Chondrocyte (in vitro differentiated cells): ENCODE data around the gene EXOSC1. TPM values are rescaled to one million over a fixed set of nuclear protein-coding genes. Genes with fewer than 3 reads are reported as not detected.
"Not testable (repeated sequence)": the region's sequence is repeated elsewhere in the genome, so short reads cannot be mapped to it uniquely, and the experiment has no call there.

Source experiments
- DNase-seq: peaks from one replicate; pipeline ENCODE4 v3.0.0; 2021; ENCODE audit warnings: mixed read lengths, low spot score
- H3K27ac Mint-ChIP-seq: one replicate; pipeline ENCODE4 v1.8.0; 2021; ENCODE audit warnings: mild to moderate bottlenecking, moderate library complexity, mixed read lengths; ENCODE audit not compliant: unreplicated experiment
- H3K27me3 Mint-ChIP-seq: 2 replicates; pipeline ENCODE4 v1.8.0; 2021; ENCODE audit warnings: low read depth, mixed read lengths
- H3K36me3 Mint-ChIP-seq: 2 replicates; pipeline ENCODE4 v1.8.0; 2021; ENCODE audit warnings: low read depth, mixed read lengths
- H3K4me1 Mint-ChIP-seq: 2 replicates; pipeline ENCODE4 v1.8.0; 2021; ENCODE audit warnings: low read depth, mild to moderate bottlenecking, mixed read lengths
- H3K4me3 Mint-ChIP-seq: one replicate; pipeline ENCODE4 v1.8.0; 2021; ENCODE audit warnings: mild to moderate bottlenecking, moderate library complexity, mixed read lengths; ENCODE audit not compliant: unreplicated experiment
- H3K9me3 Mint-ChIP-seq: 2 replicates; pipeline ENCODE4 v1.8.0; 2021; ENCODE audit warnings: low read depth, mixed read lengths
- CTCF ChIP-seq: fragments of 200-600 bp; sonication (generic); IDR thresholded peaks from 2 replicates; pipeline ENCODE4 v1.5.0; 2021; ENCODE audit warnings: antibody characterized with exemption, mild to moderate bottlenecking, moderate library complexity
- total RNA-seq: library from RNA; stranded (reverse); gene quantifications from 3 replicates; pipeline ENCODE4 v1.2.1, GENCODE V29; 2021

The EXOSC1 gene
- total RNA-seq, 1 donor from 2014 or later = 28.7 TPM

- peaks cover 6% of the 10 kb centered on the region for H3K4me1 Mint-ChIP-seq
Observed at GRCh38 chr10:97408496-97408992, 37.3 kb downstream of the EXOSC1 start.

GRCh38 chr10:97407952-97408248 is 37.9 kb downstream of the EXOSC1 start:
- Mint-ChIP-seq H3K27ac (no peak overlapping the region), H3K9me3 (no peaks in the 10 kb centered on the region), H3K27me3 (no peaks in the 10 kb centered on the region), H3K4me1 (peaks cover 6% of the 10 kb centered on the region), H3K36me3 (no peaks in the 10 kb centered on the region), H3K4me3 (no peak overlapping the region)
- DNase-seq = no peak
- no peak for TF ChIP-seq CTCF

More at GRCh38 chr10:97408496-97408992, 37.3 kb downstream of the EXOSC1 start:
- no peaks in the 10 kb centered on the region for H3K27me3 Mint-ChIP-seq
- DNase-seq = no peak
- no peak overlapping the region for H3K4me3 Mint-ChIP-seq
- H3K36me3 Mint-ChIP-seq = no peaks in the 10 kb centered on the region
- H3K27ac Mint-ChIP-seq = no peak overlapping the region
- no peaks in the 10 kb centered on the region for H3K9me3 Mint-ChIP-seq
- TF ChIP-seq CTCF = no peak

- TF ChIP-seq CTCF = peak; percentile 91
- Mint-ChIP-seq H3K4me1 (peaks cover 6% of the 10 kb centered on the region), H3K27ac (no peak overlapping the region), H3K36me3 (no peaks in the 10 kb centered on the region), H3K4me3 (no peak overlapping the region), H3K9me3 (no peaks in the 10 kb centered on the region), H3K27me3 (no peaks in the 10 kb centered on the region)
- no peak for DNase-seq
Observed at GRCh38 chr10:97407211-97407951, 38.4 kb downstream of the EXOSC1 start.

- not testable (repeated sequence) for H3K27ac Mint-ChIP-seq, DNase-seq, H3K36me3 Mint-ChIP-seq, H3K4me1 Mint-ChIP-seq, H3K27me3 Mint-ChIP-seq, H3K9me3 Mint-ChIP-seq, H3K4me3 Mint-ChIP-seq
Observed at GRCh38 chr10:97406483-97406882, 39.3 kb downstream of the EXOSC1 start.

GRCh38 chr10:97406064-97406463 is 39.7 kb downstream of the EXOSC1 start:
- Mint-ChIP-seq H3K36me3 (no peaks in the 10 kb centered on the region), H3K4me3 (no peak overlapping the region), H3K27me3 (no peaks in the 10 kb centered on the region), H3K27ac (peak overlapping the region; percentile 36), H3K9me3 (no peaks in the 10 kb centered on the region), H3K4me1 (peaks cover 10% of the 10 kb centered on the region)
- no peak for DNase-seq
- no peak for TF ChIP-seq CTCF

- DNase-seq = no peak
- TF ChIP-seq CTCF = no peak
- Mint-ChIP-seq H3K36me3 (no peaks in the 10 kb centered on the region), H3K27me3 (no peaks in the 10 kb centered on the region), H3K9me3 (no peaks in the 10 kb centered on the region), H3K27ac (no peak overlapping the region), H3K4me3 (no peak overlapping the region), H3K4me1 (peaks cover 19% of the 10 kb centered on the region)
Observed at GRCh38 chr10:97404044-97404443, 41.8 kb downstream of the EXOSC1 start.
